H1 (cell line): ENCODE measurements around the gene TERF2IP. TPM values are rescaled to one million over a fixed set of nuclear protein-coding genes. Genes with fewer than 3 reads are reported as not detected.

ENCODE experiments used
- CTCF ChIA-PET: fragments of 300-600 bp; sonication (Branson Sonifier 250); formaldehyde crosslinking; loops from one replicate; lab custom pipeline; 2021; ENCODE audit not compliant: partially characterized antibody; lab: Charles Lee
- POLR2A ChIA-PET: fragments of 300-600 bp; sonication (Branson Sonifier 250); formaldehyde crosslinking; loops from one replicate; lab custom pipeline; 2021; ENCODE audit warnings: inconsistent platforms; ENCODE audit not compliant: partially characterized antibody; lab: Charles Lee
- DNase-seq, 2 experiments: peaks; one replicate each; pipeline versions ENCODE4 v3.0.0 to v3.0.0-alpha.2; 2010 to 2022; ENCODE audit warnings: low spot score in 2 of 2, low read depth in 1 of 2, mixed read lengths in 1 of 2
- FAIRE-seq: peaks from 2 replicates; lab custom pipeline; 2011; peaks lifted over from hg19 to GRCh38; lab: Jason Lieb, UNC
- H2AFZ ChIP-seq: 2 replicates; pipeline ENCODE4 v1.8.1; 2012; ENCODE audit warnings: low read length, inconsistent platforms
- H2AK5ac ChIP-seq: 2 replicates; pipeline ENCODE4 v1.6.1; 2013; ENCODE audit warnings: low read depth, low read length
- H2BK120ac ChIP-seq: replicated peaks from 2 replicates; pipeline ENCODE3; 2013; ENCODE audit warnings: low read depth, low read length, inconsistent platforms
- H2BK12ac ChIP-seq: 2 replicates; pipeline ENCODE4 v1.6.1; 2013; ENCODE audit warnings: low read depth, low read length
- H2BK15ac ChIP-seq: 2 replicates; pipeline ENCODE4 v1.6.1; 2013; ENCODE audit warnings: low read length
- H2BK20ac ChIP-seq: 2 replicates; pipeline ENCODE4 v1.6.1; 2013; ENCODE audit warnings: low read length
- H2BK5ac ChIP-seq: 2 replicates; pipeline ENCODE4 v1.6.1; 2013; ENCODE audit warnings: low read depth, low read length
- H3K14ac ChIP-seq: 2 replicates; pipeline ENCODE4 v1.6.1; 2013; ENCODE audit warnings: inconsistent platforms; ENCODE audit not compliant: insufficient read length
- H3K18ac ChIP-seq: 2 replicates; pipeline ENCODE4 v1.6.1; 2013; ENCODE audit warnings: low read length; ENCODE audit errors: extremely low read depth
- H3K23ac ChIP-seq: 2 replicates; pipeline ENCODE4 v1.6.1; 2013; ENCODE audit warnings: inconsistent platforms; ENCODE audit not compliant: insufficient read length
- H3K23me2 ChIP-seq: 2 replicates; pipeline ENCODE4 v1.6.1; 2013; ENCODE audit warnings: low read depth, low read length
- H3K27ac ChIP-seq: 2 replicates; pipeline ENCODE4 v1.6.1; 2011; ENCODE audit warnings: low read depth, low read length, inconsistent platforms
- H3K27me3 ChIP-seq, 4 experiments: replicated peaks in 1 of 4; 1 replicate in 1 of 4; 2 replicates in 3 of 4; pipeline versions ENCODE4 v1.6.1 to v1.8.1; 2011 to 2013; ENCODE audit warnings: low read length in 3 of 4, mild to moderate bottlenecking in 3 of 4, inconsistent platforms in 2 of 4, mixed read lengths in 2 of 4, moderate library complexity in 1 of 4; ENCODE audit not compliant: control insufficient read depth in 3 of 4, insufficient read depth in 3 of 4; ENCODE audit errors: extremely low read depth in 1 of 4
- H3K36me3 ChIP-seq, 4 experiments: 2 replicates each; pipeline versions ENCODE4 v1.6.1 to v1.8.1; 2011 to 2013; ENCODE audit warnings: mild to moderate bottlenecking in 4 of 4, low read length in 3 of 4, moderate library complexity in 2 of 4, control low read depth in 1 of 4, inconsistent platforms in 1 of 4; ENCODE audit not compliant: insufficient read depth in 4 of 4, control insufficient read depth in 2 of 4
- H3K4ac ChIP-seq: replicated peaks from 2 replicates; pipeline ENCODE3; 2013; ENCODE audit warnings: low read length, low read depth, mixed read lengths, inconsistent platforms; ENCODE audit not compliant: insufficient read length
- H3K4me1 ChIP-seq, 4 experiments: replicated peaks in 1 of 4; 1 replicate in 1 of 4; 2 replicates in 3 of 4; pipeline versions ENCODE4 v1.6.1 to v1.8.1; 2011 to 2013; ENCODE audit warnings: low read length in 3 of 4, inconsistent platforms in 2 of 4, mixed read lengths in 1 of 4; ENCODE audit not compliant: insufficient read depth in 4 of 4, control insufficient read depth in 3 of 4
- H3K4me2 ChIP-seq, 2 experiments: 2 replicates each; pipeline versions ENCODE4 v1.6.1 to v1.8.1; 2011 to 2013; ENCODE audit warnings: low read depth in 2 of 2, low read length in 2 of 2, control low read depth in 1 of 2, inconsistent platforms in 1 of 2, mild to moderate bottlenecking in 1 of 2; ENCODE audit not compliant: insufficient read depth in 1 of 2
- H3K4me3 ChIP-seq, 4 experiments: fragments of 200-600, 300-600 bp in 1 of 4; sonication (generic), shearing (Covaris generic), sonication (Bioruptor Twin) in 1 of 4; 2 replicates each; pipeline versions ENCODE4 v1.5.1 to v1.8.1; 2011 to 2016; ENCODE audit warnings: low read length in 4 of 4, low read depth in 3 of 4, control low read depth in 2 of 4, inconsistent platforms in 2 of 4, mild to moderate bottlenecking in 2 of 4, mixed read lengths in 1 of 4, moderate library complexity in 1 of 4; ENCODE audit not compliant: insufficient read depth in 2 of 4; ENCODE audit errors: extremely low read depth in 1 of 4
- H3K56ac ChIP-seq: replicated peaks from 2 replicates; pipeline ENCODE3; 2013; ENCODE audit warnings: low read depth, mild to moderate bottlenecking, mixed read lengths, low read length, inconsistent platforms; ENCODE audit not compliant: insufficient read length
- H3K79me1 ChIP-seq: 2 replicates; pipeline ENCODE4 v1.6.1; 2013; ENCODE audit warnings: low read depth, low read length, control low read depth
- H3K79me2 ChIP-seq, 2 experiments: 2 replicates each; pipeline versions ENCODE4 v1.6.1 to v1.8.1; 2012 to 2013; ENCODE audit warnings: low read length in 2 of 2, mild to moderate bottlenecking in 2 of 2, inconsistent platforms in 1 of 2; ENCODE audit not compliant: insufficient read depth in 2 of 2, control insufficient read depth in 1 of 2
- H3K9ac ChIP-seq, 4 experiments: replicated peaks in 1 of 4; 1 replicate in 1 of 4; 2 replicates in 3 of 4; pipeline versions ENCODE4 v1.6.1 to v1.8.1; 2011 to 2013; ENCODE audit warnings: low read depth in 3 of 4, low read length in 3 of 4, control low read depth in 2 of 4, mild to moderate bottlenecking in 2 of 4, moderate library complexity in 2 of 4, inconsistent platforms in 1 of 4; ENCODE audit errors: extremely low read depth in 1 of 4
- H3K9me3 ChIP-seq, 2 experiments: 2 replicates each; pipeline versions ENCODE4 v1.6.1 to v1.8.1; 2012 to 2013; ENCODE audit warnings: mild to moderate bottlenecking in 2 of 2, moderate library complexity in 2 of 2, control low read depth in 1 of 2, inconsistent platforms in 1 of 2, low read depth in 1 of 2, low read length in 1 of 2, mixed read lengths in 1 of 2; ENCODE audit not compliant: insufficient read depth in 2 of 2
- H4K20me1 ChIP-seq, 2 experiments: replicated peaks in 1 of 2; 2 replicates each; pipeline versions ENCODE3 to v1.8.1; 2011 to 2013; ENCODE audit warnings: inconsistent platforms in 2 of 2, low read length in 2 of 2, mild to moderate bottlenecking in 1 of 2; ENCODE audit not compliant: insufficient read depth in 2 of 2, control insufficient read depth in 1 of 2
- H4K5ac ChIP-seq: 2 replicates; pipeline ENCODE4 v1.6.1; 2013; ENCODE audit warnings: low read length, low read depth, mixed read lengths, inconsistent platforms; ENCODE audit not compliant: insufficient read length
- H4K8ac ChIP-seq: 2 replicates; pipeline ENCODE4 v1.8.0; 2013; ENCODE audit warnings: mild to moderate bottlenecking, moderate library complexity, low read length, inconsistent platforms; ENCODE audit not compliant: insufficient read depth; ENCODE audit errors: extremely low read depth
- H4K91ac ChIP-seq: replicated peaks from 2 replicates; pipeline ENCODE3; 2013; ENCODE audit warnings: low read length, mixed read lengths, inconsistent platforms; ENCODE audit not compliant: insufficient read length
- BCL11A ChIP-seq, 2 experiments: IDR thresholded peaks; one replicate each; pipeline ENCODE4 v1.6.1; 2011; ENCODE audit warnings: low read depth in 2 of 2, low read length in 2 of 2, mild to moderate bottlenecking in 2 of 2
- CHD2 ChIP-seq: IDR thresholded peaks from 2 replicates; pipeline ENCODE4 v1.6.1; 2012; ENCODE audit warnings: low read length, improper control_type of control experiment
- EZH2 ChIP-seq: fragments of 200-600 bp; sonication (generic); IDR thresholded peaks from 2 replicates; pipeline ENCODE4 v1.7.1; 2012; ENCODE audit warnings: low read depth, mild to moderate bottlenecking, moderate library complexity, low read length, inconsistent platforms; ENCODE audit not compliant: severe bottlenecking
- FOSL1 ChIP-seq: IDR thresholded peaks from 2 replicates; pipeline ENCODE4 v1.6.1; 2011; ENCODE audit warnings: mild to moderate bottlenecking, low read depth, low read length, moderate library complexity; ENCODE audit not compliant: insufficient read depth
- KDM4A ChIP-seq: IDR thresholded peaks from one replicate; pipeline ENCODE4 v1.7.1; 2012; ENCODE audit warnings: low read depth, mild to moderate bottlenecking, moderate library complexity, low read length, inconsistent platforms; ENCODE audit not compliant: severe bottlenecking
- RAD21 ChIP-seq, 2 experiments: IDR thresholded peaks in 1 of 2; conservative IDR thresholded peaks in 1 of 2; 2 replicates each; pipeline ENCODE4 v1.6.1; 2011; ENCODE audit warnings: low read depth in 2 of 2, low read length in 2 of 2, improper control_type of control experiment in 1 of 2, inconsistent platforms in 1 of 2, mild to moderate bottlenecking in 1 of 2, moderate library complexity in 1 of 2
- SIX5 ChIP-seq: IDR thresholded peaks from 2 replicates; pipeline ENCODE4 v1.6.1; 2011; ENCODE audit warnings: mild to moderate bottlenecking, low read depth, low read length
- WGBS, 2 experiments: shearing (Covaris generic) in 1 of 2; methylation state at CpG; one replicate each; pipeline versions ENCODE4 v1.1.6 to v1.1.7; 2013 to 2015; ENCODE audit warnings: low lambda C conversion rate in 2 of 2, mixed read lengths in 2 of 2, inconsistent platforms in 1 of 2, low coverage in 1 of 2, missing lambda C conversion rate in 1 of 2; ENCODE audit not compliant: insufficient replicate concordance in 2 of 2, insufficient coverage in 1 of 2, insufficient read length in 1 of 2; ENCODE audit errors: extremely low coverage in 1 of 2, missing lambda C conversion rate in 1 of 2; 5-methylcytosine and 5-hydroxymethylcytosine counted together
- polyA plus RNA-seq, 7 experiments: library from polyadenylated mRNA; depleted of rRNA in 3 of 7; stranded (reverse) in 5 of 7; unstranded in 2 of 7; fragments of >200 nt in 5 of 7; fragments of 200-250 nt in 2 of 7; gene quantifications; 1 replicate in 5 of 7; 2 replicates in 1 of 7; 4 replicates in 1 of 7; pipeline versions ENCODE4 v1.2.1 to v1.2.3, GENCODE V29; 2011 to 2013; ENCODE audit warnings: missing spikeins in 2 of 7, mixed read lengths in 2 of 7
- total RNA-seq: library from RNA; stranded (reverse); fragmentation: NEBNext Ultra II Directional; extraction: Animal tissue kit (Norgen Biotek cat#: 25700); gene quantifications from 2 replicates; pipeline ENCODE4 v1.2.1, GENCODE V29; 2021

The TERF2IP gene
- total and polyA plus RNA-seq, 2 of the 8 experiments (the other 6 are each of a cell fraction or from before 2014, with no cell fraction given) = 5.5 to 15.1 TPM

- DNase-seq = no peak
- Histone ChIP-seq H3K27me3 (no peaks in the 10 kb centered on the region), H4K8ac (no peak overlapping the region), H3K9me3 (no peaks in the 10 kb centered on the region), H2BK12ac (no peak overlapping the region)
- FAIRE-seq = no peak
- TF ChIP-seq FOSL1 (no peak), EZH2 (no peak), RAD21 (IDR thresholded peaks at IDR 0.05 in 1 of 2, conservative IDR thresholded peaks at IDR 0.05 in 1 of 2; ENCODE audit: low read depth in 2 of 2, low read length in 2 of 2) (no peak), CHD2 (no peak), KDM4A (no peak), BCL11A (IDR thresholded peaks at IDR 0.05; ENCODE audit: low read depth in 2 of 2, low read length in 2 of 2) (no peak), SIX5 (no peak)
- TF ChIP-seq, all 59 proteins: peak for 0
- Histone ChIP-seq H4K91ac (no peak overlapping the region), H3K4ac (no peak overlapping the region), H3K4me2 (no peak overlapping the region), H4K5ac (no peak overlapping the region), H3K14ac (no peak overlapping the region), H3K79me2 (peaks cover 15 to 45% of the 10 kb centered on the region in 2 experiments), H3K79me1 (peaks cover 3% of the 10 kb centered on the region; the same call in 1 of the 2 replicates), H3K36me3 (peaks cover 0 to 37% (median 19%) of the 10 kb centered on the region in 4 experiments; a peak in 7 of 8 replicates), H3K27ac (no peak overlapping the region), H3K4me3 (no peak overlapping the region), H2BK15ac (no peak overlapping the region), H3K18ac (no peak overlapping the region), H2AK5ac (no peak overlapping the region), H2AFZ (no peak overlapping the region), H3K9ac (no peak overlapping the region), H2BK120ac (no peak overlapping the region), H3K23ac (no peak overlapping the region), H2BK5ac (no peak overlapping the region), H3K23me2 (peaks cover 2% of the 10 kb centered on the region; the same call in 1 of the 2 replicates), H3K4me1 (peaks cover 0 to 3% (median 1%) of the 10 kb centered on the region in 4 experiments; a peak in 1 of 7 replicates), H2BK20ac (no peak overlapping the region), H3K56ac (no peak overlapping the region), H4K20me1 (no peaks in the 10 kb centered on the region)
- ChIA-PET CTCF (interaction anchor here (0.6 kb wide), 1 partner anchor 201 kb away, joined by 3 read pairs; no protein-coding TSS in a partner anchor), POLR2A (no interaction called here)
- WGBS, 2 experiments = 89% methylated on average over 1 of the region's 1 CpG; no CpG with 5 or more reads in 1 of the 2 experiments
These were observed 6.3 kb downstream of the TERF2IP start for GRCh38 chr16:75653922-75654321.
